Activated CD4-positive, CD25-positive, alpha-beta regulatory T cell treated with anti-CD3 and anti-CD28 coated beads, Interleukin-2, amount 50 U/mL, for 24 hours (primary cell): Measurements from ENCODE around the gene PLEKHG5.
A peak's percentile ranks its signal among the peaks of the same experiment; 100 is the strongest.

ENCODE experiments used
- ATAC-seq, 2 donors: fragments of 150-1000 bp; cut with Tn5 transposase; one replicate each; pipeline ENCODE4 v1.10.0; 2021; ENCODE audit warnings: mild to moderate bottlenecking in 1 of 2, moderate library complexity in 1 of 2

PLEKHG5 gene

DNA sequence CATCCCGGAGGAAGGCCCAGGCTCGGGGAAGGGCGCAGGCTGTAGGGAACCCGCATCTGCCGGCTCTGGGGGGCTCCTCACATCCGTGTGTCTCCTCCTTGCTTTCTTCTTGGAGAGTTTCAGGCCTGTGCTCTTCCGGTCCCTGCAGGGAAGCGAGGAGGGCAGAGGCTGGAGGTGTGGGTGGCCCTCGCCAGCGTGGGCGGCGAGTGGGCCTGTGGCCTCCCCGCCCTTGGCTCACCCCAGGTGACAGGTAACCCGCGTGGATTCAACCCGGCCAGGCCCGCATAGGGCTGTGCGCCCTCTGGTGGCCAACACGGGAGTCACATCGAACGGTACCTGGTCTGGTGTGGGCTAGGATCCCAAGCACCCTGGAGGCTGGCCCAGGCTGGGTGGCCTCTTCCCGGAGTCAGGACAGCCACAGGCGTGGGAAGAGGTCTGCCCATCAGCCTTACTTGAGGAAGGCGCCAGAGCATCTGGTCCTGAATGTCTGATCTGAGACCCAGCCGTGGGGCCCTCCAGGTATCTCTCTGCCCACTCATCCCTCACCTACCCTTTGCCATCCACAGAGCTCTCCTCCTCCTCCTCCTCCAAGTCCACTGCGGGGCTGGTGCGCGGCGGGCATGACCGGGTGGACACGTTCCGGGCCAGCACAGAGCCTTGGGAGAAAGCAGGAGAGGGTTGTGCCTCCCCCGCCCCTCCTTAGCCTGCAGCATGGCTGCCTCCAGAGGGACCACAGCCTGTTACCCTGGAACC lies 15.9 kb downstream of the PLEKHG5 start:
- peak; percentile 91 to 97 for ATAC-seq

DNA sequence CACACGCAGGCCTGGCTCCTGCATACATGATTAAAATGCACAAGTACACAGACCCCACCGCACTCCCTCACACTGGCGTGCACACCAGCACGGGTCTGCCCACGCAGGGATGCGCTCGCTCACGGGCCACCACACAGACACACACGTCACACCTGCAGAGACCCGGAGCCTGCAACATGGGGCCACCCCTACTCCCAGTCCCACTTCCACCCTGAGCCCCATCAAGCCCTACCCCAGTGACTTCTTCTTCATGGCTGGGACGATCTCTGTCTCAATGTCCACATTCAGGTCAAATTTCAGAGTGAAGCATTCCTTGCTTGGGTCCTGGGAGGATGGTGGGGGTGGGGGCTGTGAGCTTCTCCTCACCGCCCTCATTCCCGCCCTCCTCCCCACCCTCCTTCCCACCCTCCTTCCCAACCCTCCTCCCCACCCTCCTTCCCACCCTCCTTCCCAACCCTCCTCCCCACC lies 16.6 kb downstream of the PLEKHG5 start:
- ATAC-seq, result no peak

DNA sequence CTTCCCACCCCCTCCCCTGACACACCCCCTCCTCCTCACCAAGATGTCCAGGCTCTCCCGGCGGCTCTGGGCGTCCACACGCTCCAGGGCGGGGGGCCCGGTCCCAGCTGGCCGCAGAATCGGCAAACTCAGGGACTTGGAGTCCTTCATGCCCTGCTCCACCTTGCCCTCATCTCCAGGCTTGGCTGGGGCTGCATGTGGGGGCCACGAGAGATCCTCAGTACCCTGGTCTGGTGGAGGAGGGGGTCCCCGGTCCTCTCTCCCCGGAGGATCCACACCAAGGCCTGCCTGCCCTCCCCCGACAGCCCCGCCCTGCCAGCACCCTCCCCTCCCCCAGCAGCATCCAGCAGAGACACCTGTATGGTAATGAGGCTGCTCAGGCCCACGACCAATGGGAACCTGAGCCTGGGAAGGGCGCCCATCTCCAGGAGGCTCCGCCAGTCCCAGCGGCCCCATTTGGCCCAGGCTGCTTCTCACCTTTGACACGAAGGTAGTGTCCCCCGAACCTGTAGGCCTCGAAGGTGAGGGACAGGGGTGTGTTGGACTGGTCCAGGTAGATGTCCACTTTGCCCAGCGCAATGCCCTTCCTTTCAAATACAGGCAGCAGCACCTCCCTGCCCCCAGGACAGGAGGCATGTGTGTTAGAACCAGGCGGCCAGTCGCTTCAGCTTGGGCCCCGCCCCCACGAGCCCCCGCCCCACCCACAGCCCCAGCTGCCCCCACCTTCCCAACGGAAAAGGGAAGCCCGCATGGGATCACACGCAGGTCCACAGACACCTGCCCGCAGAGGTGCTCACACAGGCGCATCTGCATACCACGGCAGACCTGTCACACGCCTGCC lies 17.3 kb downstream of the PLEKHG5 start:
- ATAC-seq, result no peak

DNA sequence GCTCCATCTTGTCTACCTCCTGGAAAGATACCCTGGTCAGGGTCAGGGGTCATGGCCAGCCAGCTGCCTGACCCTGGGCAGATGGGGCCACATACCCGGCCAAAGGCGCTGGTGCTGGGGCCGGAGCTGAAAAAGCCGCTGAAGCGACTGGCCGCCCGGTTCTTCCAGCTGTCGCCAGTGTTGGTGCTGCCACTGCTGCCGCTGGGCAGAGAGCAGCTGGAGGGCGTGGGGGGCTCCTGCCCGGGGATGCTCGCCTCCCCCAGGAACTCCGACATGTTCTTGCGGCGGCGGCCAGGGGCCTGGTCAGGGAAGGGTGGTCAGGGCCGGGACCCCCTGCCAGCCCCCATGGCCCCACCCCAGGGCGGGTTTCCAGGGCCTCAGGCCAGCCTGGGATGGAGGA lies 18.3 kb downstream of the PLEKHG5 start:
- no peak for ATAC-seq

DNA sequence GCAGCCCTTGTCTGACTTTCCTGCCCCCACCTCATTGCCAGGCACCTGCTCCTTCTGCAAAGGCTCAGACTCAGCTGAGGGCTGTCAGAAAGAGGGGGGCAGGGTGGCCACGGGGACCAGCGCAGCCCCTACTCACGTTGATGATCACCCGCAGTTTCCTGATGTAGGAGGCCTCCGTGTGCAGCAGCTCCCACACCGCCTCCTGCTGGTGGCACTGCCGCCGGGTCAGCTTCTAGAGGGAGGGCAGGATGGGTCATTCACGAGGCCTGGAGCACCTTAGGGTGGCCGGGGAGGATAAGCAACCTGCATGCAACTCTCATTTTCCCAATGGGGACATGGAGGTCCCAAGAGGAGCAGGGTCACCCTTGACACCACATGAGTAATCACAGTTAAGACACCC lies 19.1 kb downstream of the PLEKHG5 start:
- no peak for ATAC-seq

DNA sequence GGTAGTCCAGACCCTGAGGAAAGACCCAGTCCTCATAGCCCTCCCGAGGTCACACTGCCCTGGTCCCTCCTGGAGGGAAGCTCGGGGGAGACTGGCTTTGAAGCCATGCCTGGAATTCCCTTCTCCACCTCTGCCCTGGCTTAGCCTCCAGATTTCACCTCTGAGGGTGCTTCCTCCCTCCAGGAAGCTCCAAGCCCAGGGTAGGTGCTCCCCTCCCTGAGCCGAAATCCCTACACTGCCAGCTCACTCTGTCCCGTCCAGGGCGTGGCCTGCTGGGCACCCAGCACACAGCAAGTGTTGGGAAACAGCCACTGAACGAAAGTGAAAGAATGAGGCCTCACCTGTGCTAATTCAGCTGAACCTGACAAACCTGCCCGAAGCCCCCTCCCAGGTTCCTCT lies 19.5 kb downstream of the PLEKHG5 start:
- ATAC-seq, result no peak

DNA sequence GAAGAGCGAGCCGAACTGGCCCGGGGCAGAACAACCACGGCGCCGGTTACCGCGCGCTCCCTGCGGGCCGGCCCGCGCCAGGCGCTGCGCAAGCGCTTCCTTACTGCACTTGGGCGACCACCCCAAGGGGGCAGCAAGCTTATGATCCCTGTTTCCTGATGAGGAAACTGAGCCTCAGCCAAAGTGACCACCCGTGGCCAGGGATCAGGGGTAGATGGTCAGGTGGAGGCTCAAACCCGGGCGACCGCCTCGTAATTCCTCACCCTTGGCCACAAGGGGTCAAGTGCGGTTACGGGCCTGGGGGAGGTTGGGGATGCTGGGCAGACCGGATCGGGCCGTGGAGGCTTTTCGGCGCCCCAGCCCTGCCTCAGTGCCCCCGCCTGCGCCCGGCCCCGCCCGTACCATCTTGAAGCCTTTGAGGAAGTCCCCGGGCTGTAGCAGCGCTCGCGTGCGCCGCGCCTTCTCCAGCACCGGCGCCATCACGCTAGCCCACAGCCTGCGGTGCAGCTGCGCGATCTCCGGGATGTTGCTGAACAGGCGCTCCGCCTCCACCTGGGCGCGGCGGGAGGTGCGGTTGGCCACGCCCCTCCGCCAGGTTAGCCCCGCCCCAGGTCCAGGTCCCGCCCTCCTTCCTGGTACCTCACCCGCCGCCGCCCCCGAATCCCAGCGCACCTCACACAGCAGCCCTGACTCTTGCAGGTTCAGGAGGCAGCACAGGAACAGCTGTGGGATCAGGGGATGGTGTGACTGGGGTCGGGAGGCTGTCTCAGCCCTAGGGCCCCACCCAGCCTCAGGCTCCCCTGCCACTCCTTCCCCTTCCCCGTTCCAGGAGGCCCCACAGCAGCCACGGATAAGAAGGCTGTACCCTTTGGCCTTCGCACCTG lies 20.1 kb downstream of the PLEKHG5 start:
- no peak for ATAC-seq

DNA sequence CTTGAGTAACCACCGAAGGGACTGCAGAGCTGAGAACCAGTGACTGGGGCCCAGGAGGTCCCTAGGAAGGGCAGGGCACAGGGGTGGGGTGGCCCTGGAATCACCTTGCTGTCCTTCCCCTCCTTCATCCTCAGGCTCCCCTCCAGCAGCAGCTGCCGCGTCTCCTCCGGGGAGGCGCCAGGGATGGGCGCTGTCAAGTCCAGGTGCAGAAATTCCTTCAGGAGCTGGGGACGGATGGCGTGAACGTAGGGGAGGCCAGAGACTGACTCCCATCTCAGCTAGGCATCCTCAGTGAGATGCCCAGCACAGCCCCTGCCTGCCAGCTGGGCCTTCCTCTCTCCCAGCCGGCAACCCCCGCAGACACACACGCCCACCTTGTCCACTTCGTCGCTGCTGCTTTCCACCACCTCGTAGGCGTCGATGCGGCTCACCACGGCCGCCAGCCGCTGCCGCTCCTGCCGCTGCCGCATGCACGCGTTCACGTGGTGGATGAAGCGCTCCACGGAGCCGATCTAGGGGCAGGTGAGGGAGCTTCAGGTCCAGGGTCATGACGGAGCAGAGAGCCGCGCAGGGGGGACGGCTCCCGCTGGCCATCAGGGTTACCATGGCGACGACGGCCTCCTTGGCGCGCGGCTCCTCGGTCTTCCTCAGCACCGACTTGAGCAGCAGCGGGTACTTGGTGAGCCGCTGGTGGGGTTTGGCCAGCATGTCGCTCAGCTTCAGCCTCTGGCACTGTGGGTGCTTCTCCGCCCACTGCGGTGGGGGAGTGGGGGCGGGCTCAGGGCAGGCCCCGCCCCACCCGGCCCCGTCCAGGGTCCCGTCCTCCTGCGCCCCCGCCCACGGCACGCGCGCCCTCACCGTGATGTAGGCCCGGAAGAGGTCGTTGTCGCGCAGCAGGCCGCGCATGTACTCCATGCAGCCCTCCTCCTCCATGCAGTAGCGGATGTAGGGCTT lies 21.1 kb downstream of the PLEKHG5 start:
- no peak for ATAC-seq

DNA sequence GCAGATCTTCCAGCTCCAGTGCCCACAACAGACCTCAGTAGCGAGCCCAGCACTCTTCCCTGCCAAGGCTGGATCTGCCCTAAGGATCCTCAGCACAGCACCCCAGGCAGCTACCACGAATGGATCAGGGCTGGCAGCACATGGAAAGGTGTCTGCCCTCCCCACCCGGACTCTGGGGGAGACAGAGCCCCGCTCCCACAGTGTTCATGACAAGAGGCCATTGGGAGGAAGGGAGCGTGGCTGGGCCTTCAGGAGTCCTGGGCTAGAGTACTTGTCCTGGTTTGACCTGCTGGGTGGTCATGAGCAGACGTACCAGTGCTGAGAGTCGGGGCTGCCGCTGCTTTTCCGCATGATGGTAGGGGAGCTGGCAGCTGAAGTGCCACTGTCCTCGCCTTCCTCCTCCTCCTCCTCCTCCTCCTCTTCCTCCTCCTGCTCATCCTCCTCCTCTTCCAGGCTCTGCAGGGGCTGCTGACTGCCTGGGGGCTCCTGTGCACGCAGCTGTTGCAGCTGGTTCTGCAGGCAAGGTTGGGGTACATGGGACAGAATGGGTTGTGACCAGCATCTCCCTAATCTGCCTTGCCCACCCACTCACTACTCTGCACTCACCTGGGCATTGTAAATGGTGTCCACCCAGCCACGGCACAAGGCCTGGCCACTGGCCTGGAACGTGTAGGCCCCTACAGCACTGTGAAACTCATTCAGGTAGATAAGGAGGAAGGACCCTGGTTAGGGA lies 22.6 kb downstream of the PLEKHG5 start:
- ATAC-seq, result no peak

DNA sequence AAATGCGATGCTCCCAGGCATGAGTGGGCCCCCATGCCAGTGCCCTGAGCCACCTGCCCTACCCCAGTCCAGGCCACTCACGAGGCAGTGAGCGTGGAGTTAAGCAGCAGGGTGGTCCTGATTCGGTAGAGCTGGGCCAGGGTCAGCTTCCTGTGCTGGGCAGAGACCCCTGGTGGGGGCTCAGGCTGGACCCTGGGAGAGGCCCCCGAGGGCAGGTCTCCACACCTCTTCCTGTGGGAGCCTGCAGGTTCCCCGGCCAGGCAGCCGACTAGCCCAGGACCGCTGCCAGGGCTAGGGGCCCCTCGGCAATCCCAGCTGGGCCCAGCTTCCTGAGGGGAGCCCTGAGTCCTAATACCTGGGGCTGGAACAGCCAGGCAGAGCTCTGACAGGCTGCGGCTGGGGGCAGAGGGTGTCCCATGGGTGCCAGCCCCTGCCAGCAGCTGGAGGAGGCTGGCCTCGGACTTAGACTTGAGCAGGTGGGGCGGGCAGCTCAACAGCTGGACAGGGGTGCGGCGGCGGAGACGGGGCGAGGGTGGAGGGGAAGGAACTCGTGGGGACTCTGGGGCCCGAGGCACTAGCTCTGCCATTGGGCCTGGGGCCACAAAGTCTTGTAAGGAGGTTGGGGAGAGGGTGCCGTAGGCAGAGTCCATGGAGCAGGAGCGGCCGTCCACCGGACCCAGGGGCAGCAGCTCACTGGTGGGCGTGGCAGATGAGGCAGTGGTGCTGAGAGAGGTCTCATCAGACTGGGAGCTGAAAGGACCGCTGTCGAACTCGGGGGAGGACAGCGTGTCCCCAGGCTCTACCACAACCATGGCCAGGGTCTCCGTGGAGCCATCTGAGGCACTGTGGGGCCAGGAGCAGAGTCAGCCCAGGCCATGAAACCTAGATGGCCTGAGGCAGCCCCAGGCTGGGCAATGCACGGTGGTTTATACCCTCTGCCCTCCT lies 23.5 kb downstream of the PLEKHG5 start:
- ATAC-seq, result no peak

DNA sequence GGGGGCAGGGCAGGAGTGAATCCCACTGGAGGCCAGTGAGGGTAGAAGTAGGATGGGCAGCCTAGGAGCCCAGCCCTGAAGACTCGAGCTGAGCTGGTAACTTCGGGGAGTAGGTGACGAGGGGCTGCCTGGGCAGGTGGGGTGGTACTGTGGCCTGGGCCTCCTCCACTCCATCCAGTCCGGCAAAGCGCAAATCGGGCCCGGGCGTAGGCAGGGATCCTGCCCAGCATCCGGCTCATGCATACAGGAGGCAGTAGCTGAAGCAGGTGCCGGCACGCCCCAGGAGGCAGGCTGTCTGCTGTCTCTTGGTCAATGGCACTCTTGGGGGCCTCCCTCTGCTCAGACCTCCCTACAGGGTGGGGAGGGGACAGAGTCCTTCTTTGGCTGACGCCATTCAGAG lies 24.2 kb downstream of the PLEKHG5 start:
- no peak for ATAC-seq

DNA sequence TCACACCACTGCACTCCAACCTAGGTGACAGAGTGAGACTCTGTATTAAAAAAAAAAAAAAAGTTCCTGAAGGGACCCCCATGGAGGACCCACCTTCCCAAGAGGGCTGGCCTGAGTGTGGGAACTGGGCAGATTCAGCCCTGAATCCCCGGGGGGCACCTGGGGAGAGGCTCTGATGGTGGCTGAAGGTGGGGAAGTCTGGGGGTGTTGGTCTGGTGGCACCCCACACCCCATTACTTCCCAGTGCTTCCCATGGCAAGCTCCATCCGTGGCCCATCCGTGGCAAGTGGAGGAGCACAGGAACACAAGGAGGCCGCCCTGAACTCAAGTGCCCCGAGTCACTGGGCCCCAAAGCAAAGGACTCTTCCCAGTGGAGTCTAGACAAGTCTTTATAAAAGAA lies 24.7 kb downstream of the PLEKHG5 start:
- no peak for ATAC-seq

DNA sequence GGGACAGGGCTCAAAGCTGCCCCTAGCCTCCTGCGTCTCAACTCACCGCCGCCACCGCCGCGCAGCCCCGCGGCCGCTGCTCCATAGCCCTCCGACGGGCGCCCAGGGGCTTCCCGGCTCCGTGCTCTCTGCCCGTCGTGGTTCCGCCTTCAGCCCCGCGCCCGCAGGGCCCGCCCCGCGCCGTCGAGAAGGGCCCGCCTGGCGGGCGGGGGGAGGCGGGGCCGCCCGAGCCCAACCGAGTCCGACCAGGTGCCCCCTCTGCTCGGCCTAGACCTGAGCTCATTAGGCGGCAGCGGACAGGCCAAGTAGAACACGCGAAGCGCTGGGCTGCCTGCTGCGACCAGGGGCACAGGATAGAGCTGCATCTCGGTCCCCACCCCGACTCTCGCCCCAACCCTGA lies 25.4 kb downstream of the PLEKHG5 start, which contains the start of gene TNFRSF25:
TSS of gene TNFRSF25 (minus strand) at position 151 of the 400 bp plus-strand sequence. CDS start at position 85, 66 bp downstream.
- ATAC-seq, result peak; percentile 76 to 78

DNA sequence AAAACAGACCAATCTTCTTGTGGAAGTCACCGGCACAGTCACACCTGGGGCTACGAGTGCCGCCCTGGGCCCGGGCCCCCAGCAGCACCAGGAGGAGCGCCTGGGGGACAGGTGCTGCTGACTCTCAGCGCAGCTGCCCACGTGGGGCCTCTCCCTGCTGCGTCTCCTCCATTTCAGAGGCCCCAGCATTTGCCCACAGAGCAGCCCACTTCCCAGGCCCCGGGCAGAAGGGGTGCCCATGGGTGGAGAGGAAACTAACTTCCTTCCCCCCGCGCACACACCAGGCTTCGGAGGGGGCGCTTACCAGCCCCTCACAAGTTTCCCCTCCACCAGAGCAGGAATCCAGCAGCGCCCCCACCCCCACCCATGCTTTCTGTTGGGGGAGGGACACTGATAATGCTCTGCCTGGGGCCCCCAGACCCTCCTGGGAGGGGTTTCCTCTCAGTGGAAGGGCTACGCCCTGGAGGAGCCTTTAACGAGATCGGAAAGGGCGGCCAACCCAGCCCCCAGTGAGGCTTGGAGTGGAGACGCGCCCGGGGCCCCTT lies 25.9 kb downstream of the PLEKHG5 start:
- peak; percentile 47 to 52 for ATAC-seq

DNA sequence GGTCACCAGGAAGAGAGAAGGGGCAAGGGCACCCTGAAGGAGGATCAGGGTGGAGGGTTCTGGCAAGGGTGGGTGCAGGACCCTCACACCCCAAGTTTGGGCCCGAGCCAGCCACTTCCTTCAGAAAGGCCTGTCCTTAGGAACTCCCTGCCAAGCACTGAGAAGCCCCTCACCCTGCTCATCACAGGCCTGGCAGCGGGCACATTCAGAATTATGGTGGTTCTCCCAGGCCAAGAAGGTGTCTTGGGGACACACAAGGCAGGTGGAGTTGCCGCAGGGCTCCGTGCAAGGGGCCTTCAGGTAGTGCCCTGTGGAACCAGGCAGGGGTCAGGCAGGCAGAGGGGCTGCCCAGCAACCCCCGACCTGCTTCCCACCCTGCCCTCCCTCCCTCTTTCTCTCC lies 26.6 kb downstream of the PLEKHG5 start:
- ATAC-seq, result no peak

DNA sequence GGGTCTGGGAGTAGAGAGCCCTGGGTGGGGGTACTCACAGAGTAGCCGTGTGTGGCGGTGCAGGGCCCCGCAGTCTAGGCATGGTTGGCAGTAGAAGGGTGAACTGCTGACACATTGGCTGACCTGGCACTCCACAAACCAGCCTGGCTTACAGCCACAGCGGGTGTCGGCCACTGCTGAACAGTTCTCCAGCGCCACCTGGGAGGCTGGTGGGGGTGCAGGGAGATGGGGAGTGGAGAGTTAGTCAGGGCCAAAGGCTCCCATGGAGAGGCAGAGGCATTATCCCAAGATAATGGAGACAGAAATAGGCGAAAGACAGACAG lies 27.0 kb downstream of the PLEKHG5 start:
- no peak for ATAC-seq

DNA sequence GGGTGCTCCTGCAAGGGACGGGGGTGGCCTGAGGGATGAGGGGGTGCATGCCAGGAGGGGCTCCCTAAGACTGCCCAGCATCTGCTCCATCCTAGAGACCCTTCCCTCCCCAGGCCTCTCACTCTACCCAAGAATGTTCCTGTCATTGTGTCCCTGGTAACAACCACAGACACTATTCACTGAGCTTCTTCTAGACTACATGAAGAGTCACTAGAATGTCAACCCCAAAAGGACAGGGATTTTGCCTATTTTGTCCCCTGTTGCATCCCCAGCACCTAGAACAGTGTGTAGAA lies 28.4 kb downstream of the PLEKHG5 start:
- no peak for ATAC-seq

DNA sequence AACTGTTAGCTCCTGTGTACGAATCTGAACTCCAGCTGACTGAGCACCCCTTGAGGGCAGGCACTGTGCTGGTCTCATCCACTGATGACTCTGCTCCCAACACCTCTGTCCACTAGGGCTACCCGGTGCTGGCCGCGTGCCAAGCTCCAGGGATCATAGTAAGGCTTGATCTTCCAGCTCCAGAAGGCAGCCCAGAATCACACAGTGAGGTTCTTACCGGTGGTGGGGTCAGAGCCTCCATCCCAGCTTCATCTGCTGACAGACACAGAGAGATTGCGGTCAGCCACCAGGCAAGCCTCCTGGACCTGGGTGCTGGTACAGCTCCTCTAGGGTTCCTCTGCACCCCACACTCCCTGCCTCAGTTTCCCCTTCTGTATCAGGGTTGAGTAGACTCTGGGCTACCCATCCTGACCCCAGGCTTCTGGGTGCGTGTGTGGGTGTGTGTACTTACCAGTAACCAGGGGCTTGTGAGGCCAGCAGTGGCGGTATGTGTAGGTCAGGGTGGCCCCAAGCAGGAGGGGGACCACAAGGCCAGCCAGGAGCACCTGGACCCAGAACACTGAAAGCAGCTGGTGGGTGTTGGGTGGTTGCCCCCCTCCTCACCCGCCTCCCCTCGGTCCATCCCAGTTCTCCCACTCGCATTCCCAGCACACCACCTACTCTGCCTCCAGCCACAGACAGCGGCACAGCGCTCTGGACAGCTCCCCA lies 28.9 kb downstream of the PLEKHG5 start:
- ATAC-seq, result no peak
